Parathyroid adenoma (tissue), 2 donors: ENCODE measurements around the gene EYA2.

Experiments used
- H2AFZ ChIP-seq: fragments of 300-600 bp; sonication (generic); one replicate; pipeline ENCODE4 v1.7.0; 2017; ENCODE audit warnings: antibody characterized with exemption, mild to moderate bottlenecking
- H3K27ac ChIP-seq: fragments of 300-600 bp; sonication (generic); one replicate; pipeline ENCODE4 v1.7.0; 2017
- H3K27me3 ChIP-seq: fragments of 300-600 bp; sonication (generic); one replicate; pipeline ENCODE4 v1.7.0; 2017; ENCODE audit warnings: low read length; ENCODE audit not compliant: control insufficient read depth, insufficient read depth
- H3K36me3 ChIP-seq: fragments of 300-600 bp; sonication (generic); one replicate; pipeline ENCODE4 v1.7.0; 2017; ENCODE audit warnings: low read length; ENCODE audit not compliant: control insufficient read depth, insufficient read depth
- H3K4me1 ChIP-seq: fragments of 300-600 bp; sonication (generic); one replicate; pipeline ENCODE4 v1.7.0; 2017; ENCODE audit warnings: control low read depth
- H3K4me2 ChIP-seq: fragments of 300-600 bp; sonication (generic); one replicate; pipeline ENCODE4 v1.7.0; 2017; ENCODE audit warnings: low read length
- H3K4me3 ChIP-seq: fragments of 300-600 bp; sonication (generic); one replicate; pipeline ENCODE4 v1.7.0; 2017; ENCODE audit warnings: low read depth, low read length
- H3K79me2 ChIP-seq: fragments of 300-600 bp; sonication (generic); one replicate; pipeline ENCODE4 v1.7.0; 2017; ENCODE audit warnings: control low read depth
- H3K9ac ChIP-seq: fragments of 300-600 bp; sonication (generic); one replicate; pipeline ENCODE4 v1.7.0; 2017; ENCODE audit warnings: mild to moderate bottlenecking
- H3K9me3 ChIP-seq: fragments of 300-600 bp; sonication (generic); one replicate; pipeline ENCODE4 v1.7.0; 2017; ENCODE audit warnings: low read length; ENCODE audit not compliant: control insufficient read depth
- CTCF ChIP-seq: fragments of 300-600 bp; sonication (generic); IDR thresholded peaks from one replicate; pipeline ENCODE4 v1.7.0; 2017; ENCODE audit warnings: antibody characterized with exemption, mild to moderate bottlenecking
- donor health status: primary hyperparathyroidism.

EYA2 gene

DNA sequence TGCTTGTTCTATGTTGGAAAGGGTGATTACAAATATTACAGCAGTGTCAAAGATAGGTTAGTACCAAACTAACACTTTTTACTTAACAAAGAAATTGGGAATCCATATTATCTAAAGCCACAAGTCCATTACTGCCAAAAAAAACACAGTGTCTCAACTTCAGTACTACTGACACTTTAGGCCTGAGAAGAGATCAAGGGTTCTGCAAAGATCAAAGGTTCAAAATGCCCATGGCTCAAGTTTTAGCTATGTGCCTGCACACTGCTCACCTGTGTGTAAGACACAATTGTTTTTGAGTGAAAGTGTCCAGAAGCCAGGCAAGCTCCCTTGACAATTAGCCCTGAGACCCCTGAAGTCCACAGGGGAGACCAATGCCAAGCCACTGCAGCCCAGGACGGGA, 329.3 kb downstream of the EYA2 start:
- Histone ChIP-seq H3K4me3 (no peak overlapping the region), H3K9ac (no peak overlapping the region), H3K36me3 (no peaks in the 10 kb centered on the region), H3K4me1 (no peaks in the 10 kb centered on the region), H3K4me2 (no peak overlapping the region), H2AFZ (no peak overlapping the region), H3K79me2 (peaks cover 8% of the 10 kb centered on the region), H3K27ac (no peak overlapping the region), H3K9me3 (no peaks in the 10 kb centered on the region), H3K27me3 (no peaks in the 10 kb centered on the region)
- TF ChIP-seq CTCF, result no peak

DNA sequence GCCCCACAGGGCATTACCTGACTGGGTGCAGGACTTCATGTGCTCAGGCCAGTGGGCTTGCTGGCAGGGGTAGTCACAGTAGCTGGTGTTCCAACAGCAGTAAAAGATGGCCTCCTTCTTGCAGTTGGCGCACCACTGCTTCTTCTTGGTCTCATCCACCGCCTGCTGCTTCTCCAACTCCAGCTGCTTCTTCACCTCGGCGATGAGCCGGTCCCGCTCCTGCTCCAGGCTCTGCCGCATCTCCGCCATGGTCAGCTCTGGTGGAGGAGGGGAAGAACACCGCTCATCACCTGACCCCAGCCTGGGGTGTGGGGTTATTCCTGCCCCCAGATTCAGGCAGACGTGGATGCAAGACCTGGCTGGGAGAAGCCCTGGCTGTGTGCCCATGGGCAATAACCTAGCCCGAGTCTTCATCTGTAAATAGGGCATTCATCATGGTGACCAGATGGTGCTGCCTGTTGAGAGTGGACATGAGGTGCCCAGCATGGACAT, 329.7 kb downstream of the EYA2 start:
- TF ChIP-seq CTCF, result no peak
- H3K4me2 ChIP-seq, result no peak overlapping the region
- no peaks in the 10 kb centered on the region for H3K36me3 ChIP-seq
- H3K4me1 ChIP-seq, result no peaks in the 10 kb centered on the region
- no peak overlapping the region for H3K4me3 ChIP-seq
- no peak overlapping the region for H3K9ac ChIP-seq
- no peaks in the 10 kb centered on the region for H3K9me3 ChIP-seq
- no peak overlapping the region for H3K27ac ChIP-seq
- no peak overlapping the region for H2AFZ ChIP-seq
- H3K79me2 ChIP-seq, result peaks cover 8% of the 10 kb centered on the region
- no peaks in the 10 kb centered on the region for H3K27me3 ChIP-seq

- TF ChIP-seq CTCF, result no peak
- Histone ChIP-seq H3K4me2 (no peak overlapping the region), H3K4me1 (no peaks in the 10 kb centered on the region), H3K9me3 (no peaks in the 10 kb centered on the region), H3K27ac (no peak overlapping the region), H3K9ac (no peak overlapping the region), H2AFZ (no peak overlapping the region), H3K4me3 (no peak overlapping the region), H3K36me3 (no peaks in the 10 kb centered on the region), H3K27me3 (no peaks in the 10 kb centered on the region), H3K79me2 (peaks cover 5% of the 10 kb centered on the region)
Measured at GRCh38 chr20:47224857-47225256, 330.2 kb downstream of the EYA2 start.

DNA sequence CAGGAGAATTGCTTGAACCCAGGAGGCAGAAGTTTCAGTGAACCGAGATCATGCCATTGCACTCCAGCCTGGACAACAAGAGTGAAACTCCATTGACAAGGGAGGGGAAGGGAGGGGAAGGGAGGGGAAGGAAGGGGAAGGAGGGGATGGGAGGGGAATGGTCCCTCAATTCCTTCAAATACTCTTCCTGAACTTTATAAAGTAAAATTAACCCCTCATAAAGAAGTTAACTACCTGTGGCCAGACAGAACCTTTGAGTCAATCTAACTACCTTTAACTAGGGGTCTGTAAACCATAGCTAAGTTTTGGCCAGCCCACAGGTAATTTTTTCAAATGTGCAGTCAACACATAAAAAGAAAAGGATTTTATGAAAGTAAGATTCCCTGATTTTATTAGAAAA, 330.8 kb downstream of the EYA2 start:
- Histone ChIP-seq H3K9ac (no peak overlapping the region), H3K36me3 (no peaks in the 10 kb centered on the region)

More for the DNA sequence above, 330.8 kb downstream of the EYA2 start:
- H3K27me3 ChIP-seq, result no peaks in the 10 kb centered on the region
- no peaks in the 10 kb centered on the region for H3K9me3 ChIP-seq
- H2AFZ ChIP-seq, result no peak overlapping the region
- peaks cover 3% of the 10 kb centered on the region for H3K79me2 ChIP-seq
- no peak overlapping the region for H3K4me2 ChIP-seq
- no peak overlapping the region for H3K4me3 ChIP-seq
- H3K27ac ChIP-seq, result no peak overlapping the region
- no peaks in the 10 kb centered on the region for H3K4me1 ChIP-seq
- no peak for TF ChIP-seq CTCF
